NCI-H82 treated with DMSO at 0.1 percent for 48 hours (cell line): Measurements from ENCODE around the gene LHX1.
A peak's percentile ranks its signal among the peaks of the same experiment; 100 is the strongest.

Experiments
- DNase-seq: peaks from one replicate; lab custom pipeline; 2025; ENCODE audit not compliant: unreplicated experiment; lab: John Stamatoyannopoulos, UW

Gene LHX1

DNA sequence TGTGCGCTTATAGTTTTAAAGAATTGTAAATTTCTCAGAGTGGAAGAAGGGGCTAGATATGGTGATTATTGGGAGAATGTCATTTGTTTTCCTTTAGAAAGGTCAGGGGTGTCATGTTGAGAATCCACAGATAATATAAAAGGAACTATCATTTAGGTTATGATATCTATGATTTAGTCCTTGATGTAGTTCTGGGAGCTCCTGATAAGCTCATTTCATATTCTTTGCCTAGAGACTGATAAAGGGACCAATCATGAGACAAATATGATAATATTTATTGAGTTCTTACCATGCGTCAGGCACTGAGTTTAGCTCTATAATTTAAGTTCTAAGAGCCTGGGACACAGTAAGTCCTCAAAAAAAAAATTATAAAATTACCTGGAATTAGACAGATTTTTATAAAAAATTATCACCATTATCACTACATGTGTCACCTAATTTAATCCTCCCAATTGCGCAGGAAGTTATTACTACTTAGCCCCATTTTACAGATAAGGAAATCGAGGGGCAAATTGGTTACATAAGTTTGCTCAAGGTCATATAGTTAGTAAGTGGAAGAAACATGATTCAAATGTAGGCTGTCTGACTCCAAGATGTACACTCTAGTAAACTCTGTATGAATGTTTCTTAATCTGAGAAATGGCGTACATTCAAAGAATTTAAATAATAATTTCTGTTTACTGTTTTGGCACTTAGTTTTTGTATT, 14.0 kb downstream of the LHX1 start:
- no peak for DNase-seq

GRCh38 chr17:36971508-36971907, 34.2 kb downstream of the LHX1 start:
- no peak for DNase-seq

GRCh38 chr17:36972186-36972700, 35.0 kb downstream of the LHX1 start:
- no peak for DNase-seq

- no peak for DNase-seq
Measured at GRCh38 chr17:36972905-36973304, 35.6 kb downstream of the LHX1 start.

GRCh38 chr17:36975922-36976515, 38.7 kb downstream of the LHX1 start:
- DNase-seq: peak; percentile 27

DNA sequence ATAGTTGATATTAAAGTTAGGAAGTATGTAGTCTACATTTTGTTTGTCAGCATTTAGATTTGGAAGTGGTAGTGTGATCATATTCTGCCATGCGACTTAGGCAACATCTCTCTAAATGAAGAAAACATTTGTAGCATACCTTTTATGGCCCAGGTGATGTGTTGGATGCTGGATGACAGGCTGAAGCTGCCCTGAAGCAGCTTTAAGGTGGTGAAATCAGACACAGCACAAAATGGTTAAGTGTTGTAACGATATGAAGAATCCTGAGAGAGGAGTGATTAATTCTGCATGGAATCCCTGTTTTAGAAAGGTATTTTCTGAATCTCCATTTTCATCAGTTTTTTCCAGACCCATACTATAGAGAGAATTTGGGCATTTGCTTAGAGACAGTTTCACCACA, 39.8 kb downstream of the LHX1 start:
- no peak for DNase-seq

- no peak for DNase-seq
Measured at GRCh38 chr17:36977568-36977967, 40.3 kb downstream of the LHX1 start.

DNA sequence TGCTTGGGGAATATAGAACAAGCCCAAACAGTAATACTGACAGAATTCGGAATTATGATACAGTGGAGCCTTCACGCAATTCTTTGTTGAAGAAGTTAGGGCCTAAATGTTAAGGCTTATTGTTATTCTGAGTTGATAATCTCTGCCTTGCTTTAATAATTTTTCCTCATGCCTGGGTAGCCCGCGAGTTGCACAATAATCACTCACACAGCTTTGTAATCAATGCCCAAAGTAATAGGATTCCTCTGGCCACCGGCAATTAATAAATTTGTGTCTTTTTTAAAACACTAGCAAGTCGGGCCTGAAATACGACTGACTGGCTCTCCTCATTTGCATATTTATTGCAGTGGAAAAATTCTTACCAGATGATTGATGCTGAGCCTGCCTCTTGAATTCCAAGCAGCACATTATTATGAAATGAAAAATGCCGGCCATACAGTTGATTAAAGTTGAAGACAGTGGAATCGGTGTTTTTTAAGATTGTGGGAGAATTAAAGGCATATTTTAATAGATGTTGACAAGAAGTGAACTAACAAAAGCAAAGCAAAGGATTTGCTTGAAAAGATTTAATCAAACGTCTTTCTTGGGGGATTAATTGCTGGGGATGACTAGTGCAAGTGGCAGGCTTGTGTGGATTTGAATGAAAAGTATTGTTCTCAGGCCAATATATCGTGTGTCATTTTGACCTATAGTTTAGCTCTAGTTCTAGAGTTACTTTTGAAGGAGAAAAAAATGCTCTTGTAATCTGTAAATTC, 41.7 kb downstream of the LHX1 start:
- DNase-seq: no peak

DNA sequence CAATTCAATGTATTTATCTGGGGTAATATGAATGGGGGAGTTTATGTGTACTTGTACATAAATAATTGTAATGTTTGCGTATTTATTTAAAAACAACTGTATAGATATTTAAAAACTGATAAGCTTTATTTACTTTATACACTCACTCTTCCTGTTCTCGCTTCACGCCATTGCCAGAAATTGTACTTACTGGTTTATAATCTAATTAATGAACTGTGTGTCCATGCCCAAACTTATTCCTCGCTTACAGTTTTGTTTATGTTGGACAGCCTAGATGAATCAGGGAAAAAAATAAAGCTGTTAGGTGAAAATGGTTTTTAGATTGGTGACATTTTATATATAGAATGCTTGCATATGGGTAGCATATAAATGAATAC, 42.3 kb downstream of the LHX1 start:
- DNase-seq: no peak

DNA sequence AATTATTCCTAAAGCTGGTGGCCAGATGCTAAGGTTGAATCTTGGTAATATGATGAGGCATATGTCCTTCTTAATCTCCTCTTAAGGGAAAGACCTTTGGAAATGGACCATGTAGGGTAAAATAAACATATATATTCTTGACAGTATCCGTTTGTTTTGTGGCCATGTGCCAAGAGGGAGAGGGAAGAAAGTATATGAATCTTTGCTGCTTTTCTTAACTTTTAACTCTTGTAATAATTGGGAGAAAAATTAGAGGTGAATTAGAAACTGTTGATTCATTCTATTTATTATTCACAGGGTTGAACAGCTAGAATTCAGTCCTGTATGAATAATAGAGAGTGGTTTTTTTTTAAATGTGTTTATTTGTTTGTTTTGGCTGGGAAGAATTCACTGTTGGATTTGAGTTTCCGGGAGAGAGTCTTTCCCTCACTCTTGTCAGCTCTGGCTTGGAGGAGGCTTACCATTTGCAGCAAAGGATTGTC, 43.0 kb downstream of the LHX1 start:
- DNase-seq: peak; percentile 81

- no peak for DNase-seq
Measured at GRCh38 chr17:36983618-36984017, 46.3 kb downstream of the LHX1 start.

- DNase-seq: no peak
Measured at GRCh38 chr17:36989173-36989572, 51.9 kb downstream of the LHX1 start.

GRCh38 chr17:36992701-36993100, 55.4 kb downstream of the LHX1 start:
- no peak for DNase-seq

DNA sequence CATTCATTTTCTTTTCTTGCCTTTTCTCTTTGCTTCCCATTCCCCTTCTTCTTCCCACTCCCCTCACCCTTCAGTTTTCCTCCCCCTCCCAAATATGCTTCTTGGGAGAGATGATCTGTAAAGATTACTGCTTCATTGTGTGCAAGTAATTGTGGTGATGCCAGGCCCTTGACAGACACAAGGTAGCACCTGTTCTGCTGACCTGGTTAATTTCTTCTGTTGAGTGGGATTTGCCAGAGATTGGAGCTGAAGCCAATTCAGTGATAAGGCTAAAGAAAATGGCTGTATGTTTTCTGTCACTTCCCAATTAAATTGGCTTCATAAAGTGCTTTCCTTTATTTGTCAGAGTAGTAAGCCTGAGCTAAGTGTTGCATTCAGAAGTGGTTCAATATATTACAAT, 56.0 kb downstream of the LHX1 start:
- no peak for DNase-seq
